Esophagus (tissue), 2 donors: ENCODE measurements around the gene KCTD14. TPM values are rescaled to one million over a fixed set of nuclear protein-coding genes. Genes with fewer than 3 reads are reported as not detected.

Experiments used
- H3K27ac ChIP-seq, 2 donors: one replicate each; pipeline ENCODE4 v1.5.1; 2013; ENCODE audit warnings: low read depth in 2 of 2, mild to moderate bottlenecking in 2 of 2, inconsistent platforms in 1 of 2, low read length in 1 of 2, moderate library complexity in 1 of 2
- H3K27me3 ChIP-seq, 2 donors: one replicate each; pipeline ENCODE4 v1.6.1; 2013; ENCODE audit warnings: low read length in 2 of 2, control low read depth in 1 of 2, mild to moderate bottlenecking in 1 of 2; ENCODE audit not compliant: insufficient read depth in 2 of 2, control insufficient read depth in 1 of 2
- H3K36me3 ChIP-seq, 2 donors: one replicate each; pipeline ENCODE4 v1.6.1; 2013; ENCODE audit warnings: low read length in 1 of 2; ENCODE audit not compliant: control insufficient read depth in 2 of 2, insufficient read depth in 2 of 2
- H3K4me1 ChIP-seq, 2 donors: one replicate each; pipeline ENCODE4 v1.6.1; 2013; ENCODE audit warnings: low read length in 1 of 2; ENCODE audit not compliant: control insufficient read depth in 2 of 2, insufficient read depth in 2 of 2
- H3K4me3 ChIP-seq, 2 donors: one replicate each; pipeline ENCODE4 v1.5.1; 2013; ENCODE audit warnings: low read length in 2 of 2, mild to moderate bottlenecking in 2 of 2, low read depth in 1 of 2, moderate library complexity in 1 of 2
- H3K9me3 ChIP-seq, 2 donors: one replicate each; pipeline ENCODE4 v1.6.1; 2013; ENCODE audit warnings: mild to moderate bottlenecking in 2 of 2, low read depth in 1 of 2, low read length in 1 of 2, moderate library complexity in 1 of 2; ENCODE audit not compliant: control insufficient read depth in 2 of 2, insufficient read depth in 1 of 2
- WGBS, 2 donors: extraction: QIAGEN DNeasy Blood & Tissue Kit; methylation state at CpG; one replicate each; pipeline ENCODE4 v1.1.7; 2013; 5-methylcytosine and 5-hydroxymethylcytosine counted together
- polyA plus RNA-seq, 2 donors: library from polyadenylated mRNA; stranded (reverse); fragments of 200-250 nt; gene quantifications; one replicate each; pipeline ENCODE4 v1.2.3, GENCODE V29; 2013
- donor health status: healthy with polysubstance abuse.
- donor health status: Bipolar disorder and iron deficiency.

KCTD14 gene
- 1 to 10 TPM in 1 of 2 donors, under 1 TPM in 1; 0.84 to 1.1 TPM for polyA plus RNA-seq

- Histone ChIP-seq H3K9me3 (no peaks in the 10 kb centered on the region), H3K27me3 (no peaks in the 10 kb centered on the region), H3K36me3 (no peaks in the 10 kb centered on the region), H3K27ac (no peak within 1 kb of the TSS), H3K4me3 (peak within 1 kb of the TSS; percentile 50 to 58), H3K4me1 (peaks cover 4 to 8% of the 10 kb centered on the region in 2 donors)
- WGBS, 2 donors = 9 to 13% methylated on average over 36 to 37 of the region's 37 CpGs
Observed at GRCh38 chr11:78022397-78023396, at the start of gene KCTD14. Gene KCTD14, minus strand, starts transcription at chr11:78023276. Its CDS starts 27 bp downstream, at chr11:78023249.

GRCh38 chr11:78072455-78072854 is 49.4 kb upstream of the KCTD14 start:
- Histone ChIP-seq H3K27me3 (no peaks in the 10 kb centered on the region), H3K36me3 (peaks cover 11 to 17% of the 10 kb centered on the region in 2 donors), H3K4me1 (peaks cover 0 to 2% of the 10 kb centered on the region in 2 donors), H3K9me3 (no peaks in the 10 kb centered on the region), H3K27ac (no peak overlapping the region), H3K4me3 (no peak overlapping the region)
- WGBS, 2 donors = 94 to 96% methylated on average over 4 of the region's 4 CpGs

- Histone ChIP-seq H3K4me1 (peaks cover 0 to 2% of the 10 kb centered on the region in 2 donors), H3K36me3 (peaks cover 12 to 17% of the 10 kb centered on the region in 2 donors), H3K4me3 (no peak overlapping the region), H3K27me3 (no peaks in the 10 kb centered on the region), H3K9me3 (no peaks in the 10 kb centered on the region), H3K27ac (no peak overlapping the region)
- 72 to 74% methylated on average over 3 of the region's 3 CpGs for WGBS, 2 donors
Observed at GRCh38 chr11:78071717-78072116, 48.6 kb upstream of the KCTD14 start.

- Histone ChIP-seq H3K27me3 (no peaks in the 10 kb centered on the region), H3K9me3 (no peaks in the 10 kb centered on the region), H3K4me1 (peaks cover 0 to 2% of the 10 kb centered on the region in 2 donors), H3K36me3 (peaks cover 12 to 17% of the 10 kb centered on the region in 2 donors), H3K27ac (no peak overlapping the region), H3K4me3 (no peak overlapping the region)
- 70 to 85% methylated on average over 2 of the region's 2 CpGs for WGBS, 2 donors
Observed at GRCh38 chr11:78070621-78071020, 47.5 kb upstream of the KCTD14 start.

GRCh38 chr11:78069465-78069864 is 46.4 kb upstream of the KCTD14 start:
- Histone ChIP-seq H3K27ac (no peak overlapping the region), H3K27me3 (no peaks in the 10 kb centered on the region), H3K4me1 (peaks cover 0 to 2% of the 10 kb centered on the region in 2 donors), H3K4me3 (no peak overlapping the region), H3K9me3 (no peaks in the 10 kb centered on the region), H3K36me3 (peaks cover 12 to 17% of the 10 kb centered on the region in 2 donors)
- 55 to 58% methylated on average over 2 of the region's 2 CpGs for WGBS, 2 donors

GRCh38 chr11:78067704-78068103 is 44.6 kb upstream of the KCTD14 start:
- Histone ChIP-seq H3K9me3 (no peaks in the 10 kb centered on the region), H3K27ac (no peak overlapping the region), H3K4me3 (no peak overlapping the region), H3K36me3 (peaks cover 12 to 17% of the 10 kb centered on the region in 2 donors), H3K4me1 (peaks cover 0 to 2% of the 10 kb centered on the region in 2 donors), H3K27me3 (no peaks in the 10 kb centered on the region)
- 92 to 94% methylated on average over 4 of the region's 4 CpGs for WGBS, 2 donors

GRCh38 chr11:78066471-78066870 is 43.4 kb upstream of the KCTD14 start:
- Histone ChIP-seq H3K27me3 (no peaks in the 10 kb centered on the region), H3K4me3 (no peak overlapping the region), H3K36me3 (peaks cover 11 to 12% of the 10 kb centered on the region in 2 donors), H3K9me3 (no peaks in the 10 kb centered on the region), H3K27ac (no peak overlapping the region), H3K4me1 (peaks cover 0 to 2% of the 10 kb centered on the region in 2 donors)
- WGBS, 2 donors = 69 to 74% methylated on average over 2 of the region's 2 CpGs

- Histone ChIP-seq H3K27me3 (no peaks in the 10 kb centered on the region), H3K36me3 (peaks cover 5 to 8% of the 10 kb centered on the region in 2 donors), H3K9me3 (no peaks in the 10 kb centered on the region), H3K4me1 (no peaks in the 10 kb centered on the region), H3K27ac (no peak overlapping the region), H3K4me3 (no peak overlapping the region)
- 86 to 89% methylated on average over 2 of the region's 2 CpGs for WGBS, 2 donors
Observed at GRCh38 chr11:78065203-78065602, 42.1 kb upstream of the KCTD14 start.

- Histone ChIP-seq H3K27me3 (no peaks in the 10 kb centered on the region), H3K27ac (no peak within 1 kb of the TSS), H3K4me1 (no peaks in the 10 kb centered on the region), H3K36me3 (peaks cover 3 to 4% of the 10 kb centered on the region in 2 donors), H3K9me3 (no peaks in the 10 kb centered on the region), H3K4me3 (no peak within 1 kb of the TSS)
- 93 to 95% methylated on average over 14 of the region's 14 CpGs for WGBS, 2 donors
Observed at GRCh38 chr11:78063440-78064181, 40.5 kb upstream of the KCTD14 start, which contains the start of gene THRSP. Gene THRSP, plus strand, starts transcription at chr11:78063861. Its CDS starts 21 bp downstream, at chr11:78063882.
